Fibroblast of the aortic adventitia (primary cell): Measurements from ENCODE around the gene ITSN2. TPM values are rescaled to one million over a fixed set of nuclear protein-coding genes. Genes with fewer than 3 reads are reported as not detected.
A peak's percentile ranks its signal among the peaks of the same experiment; 100 is the strongest.

Experiments used
- DNase-seq: peaks from one replicate; pipeline ENCODE4 v3.0.0-alpha.2; 2010; ENCODE audit warnings: low read depth
- H3K4me3 ChIP-seq: 2 replicates; pipeline ENCODE4 v1.5.1; 2011; ENCODE audit warnings: low read depth, mild to moderate bottlenecking, control low read depth, low read length, moderate library complexity
- total RNA-seq: library from RNA; depleted of rRNA; stranded (reverse); fragments of >200 nt; gene quantifications from 2 replicates; pipeline ENCODE4 v1.2.3, GENCODE V29; 2012; ENCODE audit warnings: low replicate concordance
- TF ChIP-seq, protein P1 (sequence below): IDR thresholded peaks from 2 replicates; pipeline ENCODE4 v1.5.1; 2011; ENCODE audit warnings: mild to moderate bottlenecking, low read length, control low read depth, inconsistent platforms; ENCODE audit not compliant: insufficient read depth

Gene ITSN2
- total RNA-seq, 1 donor: 32.4 TPM

DNA sequence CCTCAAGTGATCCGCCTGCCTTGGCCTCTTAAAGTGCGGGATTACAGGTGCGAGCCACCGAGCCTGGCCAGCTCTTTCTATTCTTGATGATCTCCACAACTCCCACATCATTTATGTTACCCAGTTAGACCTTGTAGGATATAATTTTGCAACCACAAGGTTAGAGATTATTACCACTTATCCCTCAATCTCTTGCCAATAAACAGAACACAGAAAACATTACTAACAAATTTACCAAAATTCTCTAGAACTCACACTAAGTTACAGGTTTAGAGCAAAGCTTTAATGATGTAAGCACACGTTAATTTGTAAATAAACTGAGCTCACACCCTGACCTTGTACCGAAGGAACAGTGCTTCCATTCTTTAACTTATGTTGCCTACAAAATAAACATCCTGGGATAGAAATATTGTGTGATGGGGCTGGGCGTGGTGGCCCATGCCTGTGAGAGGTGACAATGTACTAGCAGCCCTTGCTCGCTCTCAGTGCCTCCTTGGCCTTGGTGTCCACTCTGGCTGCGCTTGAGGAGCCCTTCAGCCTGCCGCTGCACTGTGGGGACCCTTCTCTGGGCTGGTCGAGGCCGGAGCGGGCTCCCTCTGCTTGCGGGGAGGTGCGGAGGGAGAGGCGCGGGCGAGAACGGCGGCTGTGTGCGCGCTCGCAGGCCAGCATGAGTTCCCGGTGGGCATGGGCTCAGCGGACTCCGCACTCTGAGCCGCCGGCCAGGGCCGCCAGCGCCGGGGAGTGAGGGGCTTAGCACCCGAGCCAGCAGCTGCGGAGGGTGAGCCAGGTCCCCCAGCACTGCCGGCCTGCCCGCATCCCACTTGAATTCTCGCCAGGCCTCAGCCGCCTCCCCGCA, 42.1 kb upstream of the ITSN2 start:
- peak overlapping the region; percentile 55 for H3K4me3 ChIP-seq
- TF ChIP-seq, protein P1, sequence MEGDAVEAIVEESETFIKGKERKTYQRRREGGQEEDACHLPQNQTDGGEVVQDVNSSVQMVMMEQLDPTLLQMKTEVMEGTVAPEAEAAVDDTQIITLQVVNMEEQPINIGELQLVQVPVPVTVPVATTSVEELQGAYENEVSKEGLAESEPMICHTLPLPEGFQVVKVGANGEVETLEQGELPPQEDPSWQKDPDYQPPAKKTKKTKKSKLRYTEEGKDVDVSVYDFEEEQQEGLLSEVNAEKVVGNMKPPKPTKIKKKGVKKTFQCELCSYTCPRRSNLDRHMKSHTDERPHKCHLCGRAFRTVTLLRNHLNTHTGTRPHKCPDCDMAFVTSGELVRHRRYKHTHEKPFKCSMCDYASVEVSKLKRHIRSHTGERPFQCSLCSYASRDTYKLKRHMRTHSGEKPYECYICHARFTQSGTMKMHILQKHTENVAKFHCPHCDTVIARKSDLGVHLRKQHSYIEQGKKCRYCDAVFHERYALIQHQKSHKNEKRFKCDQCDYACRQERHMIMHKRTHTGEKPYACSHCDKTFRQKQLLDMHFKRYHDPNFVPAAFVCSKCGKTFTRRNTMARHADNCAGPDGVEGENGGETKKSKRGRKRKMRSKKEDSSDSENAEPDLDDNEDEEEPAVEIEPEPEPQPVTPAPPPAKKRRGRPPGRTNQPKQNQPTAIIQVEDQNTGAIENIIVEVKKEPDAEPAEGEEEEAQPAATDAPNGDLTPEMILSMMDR: no peak
- no peak for DNase-seq

DNA sequence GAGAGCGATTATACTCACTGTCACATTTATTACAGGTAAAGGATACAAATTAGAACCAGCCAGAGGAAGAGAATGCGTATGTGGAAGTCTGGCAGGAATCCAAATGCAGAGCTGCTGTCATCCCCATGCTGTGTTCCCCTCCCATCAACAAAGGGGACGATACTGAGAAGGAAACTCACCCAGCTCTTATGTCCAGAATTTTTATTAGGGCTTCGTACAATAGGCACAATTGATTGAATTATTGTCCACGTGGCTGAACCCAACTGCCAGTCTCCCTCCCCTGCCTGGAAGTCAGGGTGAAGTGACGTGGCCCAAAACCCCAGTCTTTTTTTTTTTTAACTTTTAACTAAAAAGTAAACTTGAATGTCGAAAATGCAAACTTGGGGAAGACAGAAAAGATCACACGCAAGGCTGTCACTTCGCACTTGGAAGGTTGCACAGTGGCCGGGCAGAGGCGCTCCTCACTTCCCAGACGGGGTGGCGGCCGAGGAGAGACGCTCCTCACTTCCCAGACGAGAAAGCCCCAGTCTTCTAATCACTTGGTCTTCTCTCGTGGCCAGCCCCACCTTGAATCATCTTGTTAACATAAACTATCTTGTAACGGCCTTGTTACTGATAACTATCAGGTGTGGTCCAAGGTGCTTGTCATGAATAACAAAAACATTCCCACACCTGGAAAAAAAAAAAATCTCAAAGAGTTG, 40.0 kb upstream of the ITSN2 start:
- no peak overlapping the region for H3K4me3 ChIP-seq
- DNase-seq: no peak
- TF ChIP-seq, protein P1: no peak

DNA sequence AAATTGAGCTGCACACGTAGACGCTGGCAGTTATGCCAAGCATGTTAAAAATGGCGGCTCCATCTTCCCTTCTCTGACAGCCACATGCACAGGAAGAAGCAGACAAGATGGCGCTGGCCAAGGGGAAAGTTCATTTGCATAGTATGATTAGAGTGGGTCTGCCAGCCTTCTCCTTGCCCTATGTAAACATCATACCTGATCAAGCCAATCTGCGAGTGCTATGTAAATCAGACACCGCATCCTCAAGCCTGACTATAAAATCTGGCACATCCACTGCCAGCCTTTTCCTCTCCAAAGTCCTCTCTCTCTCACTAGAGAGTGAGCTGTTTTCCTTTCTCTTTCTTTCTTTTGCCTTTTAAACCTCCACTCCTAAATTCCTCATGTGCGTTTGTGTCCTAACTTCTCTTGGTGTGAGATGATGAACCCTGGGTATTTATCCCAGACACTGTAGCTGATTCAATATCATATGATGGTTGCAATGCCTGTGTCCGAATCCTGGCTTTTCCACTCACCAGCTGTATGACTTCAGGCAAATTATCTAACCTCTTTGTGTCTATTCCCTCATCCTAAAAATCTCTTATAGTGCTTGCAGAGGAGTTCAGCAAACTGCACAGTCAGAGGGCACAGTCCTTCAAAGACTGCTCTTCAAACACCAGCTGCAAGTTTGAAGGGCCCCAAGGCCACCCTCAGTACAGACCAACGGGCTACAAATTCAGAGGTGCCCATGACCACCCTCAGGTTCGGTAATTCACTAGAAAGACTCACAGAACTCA, 39.3 kb upstream of the ITSN2 start:
- H3K4me3 ChIP-seq: no peak overlapping the region
- peak; percentile 11 for DNase-seq
- TF ChIP-seq, protein P1: no peak

DNA sequence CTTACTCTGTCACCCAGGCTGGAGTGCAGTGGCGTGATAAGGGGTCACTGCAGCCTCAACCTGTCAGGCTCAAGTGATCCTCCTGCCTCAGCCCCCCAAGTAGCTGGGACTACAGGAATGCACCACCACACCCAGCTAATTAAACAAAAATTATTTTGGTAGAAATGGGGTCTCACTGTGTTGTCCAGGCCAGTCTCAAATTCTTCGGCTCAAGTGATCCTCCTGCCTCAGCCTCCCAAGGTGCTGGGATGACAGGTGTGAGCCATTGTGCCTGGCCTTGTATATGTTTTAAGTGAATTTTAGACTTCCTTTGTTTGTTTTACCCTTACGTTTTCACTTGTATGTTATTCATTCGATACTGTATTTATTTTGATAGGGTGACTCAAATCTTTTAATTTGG, 34.7 kb upstream of the ITSN2 start:
- no peak for DNase-seq
- no peak overlapping the region for H3K4me3 ChIP-seq
- TF ChIP-seq, protein P1: no peak

DNA sequence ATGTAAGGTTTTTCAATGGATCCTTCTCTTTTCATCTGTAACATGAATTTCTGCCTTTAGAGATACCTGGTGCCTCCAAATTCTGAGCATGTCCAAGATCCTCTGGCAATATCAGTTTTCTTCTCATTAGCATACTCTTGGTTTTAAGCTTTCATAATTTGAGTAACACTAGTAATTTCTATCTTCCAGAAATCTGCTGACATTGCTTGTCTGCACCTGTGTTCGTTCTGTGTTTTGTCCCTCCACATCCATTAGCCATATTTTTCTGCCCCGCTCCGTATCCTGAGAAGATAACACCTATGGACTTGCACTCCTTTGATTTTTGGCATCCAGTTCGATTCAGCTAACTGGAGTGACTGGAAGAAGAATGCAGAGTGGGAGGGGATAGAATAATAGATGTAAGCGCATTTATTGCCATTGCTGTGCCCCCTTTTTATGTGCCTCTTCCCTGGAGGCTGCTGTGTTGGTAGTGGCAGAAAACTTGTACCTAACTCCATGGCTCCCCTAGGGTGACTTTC, 32.3 kb upstream of the ITSN2 start:
- TF ChIP-seq, protein P1: no peak
- DNase-seq: no peak
- H3K4me3 ChIP-seq: no peak overlapping the region

DNA sequence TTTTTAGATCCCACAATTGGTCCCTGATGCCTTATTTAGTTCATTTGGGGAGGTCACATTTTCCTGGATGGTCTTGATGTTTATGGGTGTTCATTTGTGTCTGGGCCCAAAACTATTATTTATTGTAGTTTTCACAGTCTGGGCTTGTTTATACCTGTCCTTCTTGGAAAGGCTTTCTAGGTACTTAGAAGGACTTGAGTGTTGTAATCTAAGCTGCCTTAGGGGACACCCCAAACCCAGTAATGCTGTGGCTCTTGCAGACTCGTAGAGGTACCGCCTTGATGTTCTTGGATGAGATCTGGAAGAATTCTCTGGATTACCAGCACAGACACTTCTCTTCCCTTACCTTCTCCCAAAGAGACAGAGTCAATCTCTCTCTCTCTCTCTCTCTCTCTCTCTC, 25.0 kb upstream of the ITSN2 start:
- DNase-seq: no peak
- TF ChIP-seq, protein P1: no peak
- no peak overlapping the region for H3K4me3 ChIP-seq
